HFFc6 (cell line): ENCODE measurements around the gene GPC5. TPM values are rescaled to one million over a fixed set of nuclear protein-coding genes. Genes with fewer than 3 reads are reported as not detected.

Experiments
- DNase-seq: peaks from one replicate; pipeline ENCODE4 v3.0.0-alpha.2; 2018
- H3K27ac Mint-ChIP-seq: 2 replicates; pipeline ENCODE4 v1.8.0; 2020; ENCODE audit warnings: mild to moderate bottlenecking, mixed read lengths
- H3K27me3 Mint-ChIP-seq: 2 replicates; pipeline ENCODE4 v1.8.0; 2021; ENCODE audit warnings: mild to moderate bottlenecking, moderate library complexity, mixed read lengths; ENCODE audit not compliant: insufficient read depth
- H3K36me3 Mint-ChIP-seq: 2 replicates; pipeline ENCODE4 v1.8.0; 2021; ENCODE audit warnings: low read depth, mixed read lengths
- H3K4me1 Mint-ChIP-seq: 2 replicates; pipeline ENCODE4 v1.8.0; 2020; ENCODE audit warnings: low read depth, mixed read lengths
- H3K4me3 Mint-ChIP-seq: 2 replicates; pipeline ENCODE4 v1.8.0; 2020; ENCODE audit warnings: mild to moderate bottlenecking, moderate library complexity, mixed read lengths
- H3K9me3 Mint-ChIP-seq: 2 replicates; pipeline ENCODE4 v1.8.0; 2020; ENCODE audit warnings: mild to moderate bottlenecking, mixed read lengths
- total RNA-seq, 6 experiments: library from RNA; stranded (reverse); fragmentation: NEBNext Ultra II Directional; extraction: Animal tissue kit (Norgen Biotek cat#: 25700); gene quantifications; 2 replicates in 1 of 6; 3 replicates in 5 of 6; pipeline ENCODE4 v1.2.3, GENCODE V29; 2021
- TF ChIP-seq, protein P1 (sequence below): fragments of 200-600 bp; sonication (generic); IDR thresholded peaks from 2 replicates; pipeline ENCODE4 v1.5.0; 2021; ENCODE audit warnings: antibody characterized with exemption, mild to moderate bottlenecking

GPC5 gene
- total RNA-seq, 6 experiments from 2014 or later: 0.06 TPM; not detected in 5

- DNase-seq: no peak
- H3K27ac Mint-ChIP-seq: no peak overlapping the region
- H3K27me3 Mint-ChIP-seq: no peaks in the 10 kb centered on the region
- H3K9me3 Mint-ChIP-seq: peaks cover 53% of the 10 kb centered on the region
- peaks cover 6% of the 10 kb centered on the region; the same call in 1 of the 2 replicates for H3K36me3 Mint-ChIP-seq
- no peak overlapping the region for H3K4me3 Mint-ChIP-seq
- TF ChIP-seq, protein P1, sequence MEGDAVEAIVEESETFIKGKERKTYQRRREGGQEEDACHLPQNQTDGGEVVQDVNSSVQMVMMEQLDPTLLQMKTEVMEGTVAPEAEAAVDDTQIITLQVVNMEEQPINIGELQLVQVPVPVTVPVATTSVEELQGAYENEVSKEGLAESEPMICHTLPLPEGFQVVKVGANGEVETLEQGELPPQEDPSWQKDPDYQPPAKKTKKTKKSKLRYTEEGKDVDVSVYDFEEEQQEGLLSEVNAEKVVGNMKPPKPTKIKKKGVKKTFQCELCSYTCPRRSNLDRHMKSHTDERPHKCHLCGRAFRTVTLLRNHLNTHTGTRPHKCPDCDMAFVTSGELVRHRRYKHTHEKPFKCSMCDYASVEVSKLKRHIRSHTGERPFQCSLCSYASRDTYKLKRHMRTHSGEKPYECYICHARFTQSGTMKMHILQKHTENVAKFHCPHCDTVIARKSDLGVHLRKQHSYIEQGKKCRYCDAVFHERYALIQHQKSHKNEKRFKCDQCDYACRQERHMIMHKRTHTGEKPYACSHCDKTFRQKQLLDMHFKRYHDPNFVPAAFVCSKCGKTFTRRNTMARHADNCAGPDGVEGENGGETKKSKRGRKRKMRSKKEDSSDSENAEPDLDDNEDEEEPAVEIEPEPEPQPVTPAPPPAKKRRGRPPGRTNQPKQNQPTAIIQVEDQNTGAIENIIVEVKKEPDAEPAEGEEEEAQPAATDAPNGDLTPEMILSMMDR: no peak
- H3K4me1 Mint-ChIP-seq: no peaks in the 10 kb centered on the region
Measured at GRCh38 chr13:91592056-91593014, 193.9 kb downstream of the GPC5 start.

DNA sequence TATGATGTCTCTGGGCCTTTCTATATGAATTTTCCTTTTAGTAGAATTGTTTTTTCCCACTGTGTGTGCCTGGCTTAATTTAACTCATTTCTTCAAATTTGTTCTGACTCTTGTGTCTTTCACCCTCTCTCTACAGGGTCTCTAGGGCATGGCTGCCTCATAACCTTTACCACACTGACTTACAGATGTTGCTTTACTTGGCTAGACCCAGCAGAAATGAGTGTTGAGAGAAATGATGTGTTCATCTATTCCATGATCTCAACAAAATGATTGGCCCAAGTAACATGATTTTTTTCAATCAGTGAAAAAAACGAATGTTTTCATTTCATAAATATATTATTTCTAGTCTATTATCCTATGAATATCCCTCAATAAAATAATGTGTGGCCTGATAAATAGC is 195.0 kb downstream of the GPC5 start:
- Mint-ChIP-seq H3K4me3 (no peak overlapping the region), H3K27me3 (no peaks in the 10 kb centered on the region), H3K27ac (no peak overlapping the region), H3K4me1 (no peaks in the 10 kb centered on the region), H3K36me3 (peaks cover 6% of the 10 kb centered on the region; the same call in 1 of the 2 replicates), H3K9me3 (peaks cover 58% of the 10 kb centered on the region)
- DNase-seq: no peak
- TF ChIP-seq, protein P1: no peak

DNA sequence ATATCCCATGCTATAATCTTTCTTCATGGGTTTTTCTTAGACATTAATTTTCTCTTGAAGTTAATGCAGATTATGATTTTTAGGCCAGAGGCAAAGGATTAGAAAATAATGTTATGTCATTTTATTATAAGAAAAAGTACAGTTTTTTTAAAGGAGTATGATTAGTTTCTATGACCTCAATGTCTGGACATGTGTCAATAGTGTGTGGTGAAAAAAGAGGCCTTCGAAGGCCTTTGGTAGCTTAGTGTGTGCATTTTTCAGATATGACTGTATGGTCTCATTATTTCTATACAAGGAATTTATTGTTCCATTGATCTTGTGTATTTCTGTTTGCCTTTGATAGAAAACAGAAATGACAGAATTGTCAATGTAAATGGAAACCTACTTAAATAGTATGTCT is 195.6 kb downstream of the GPC5 start:
- Mint-ChIP-seq H3K36me3 (peaks cover 6% of the 10 kb centered on the region; the same call in 1 of the 2 replicates), H3K9me3 (peaks cover 52% of the 10 kb centered on the region), H3K4me1 (no peaks in the 10 kb centered on the region), H3K27ac (no peak overlapping the region), H3K4me3 (no peak overlapping the region), H3K27me3 (no peaks in the 10 kb centered on the region)
- TF ChIP-seq, protein P1: no peak
- no peak for DNase-seq

- peaks cover 44% of the 10 kb centered on the region for H3K9me3 Mint-ChIP-seq
- TF ChIP-seq, protein P1: no peak
Measured at GRCh38 chr13:91595677-91596076, 197.3 kb downstream of the GPC5 start.

GRCh38 chr13:91596842-91597241 is 198.4 kb downstream of the GPC5 start:
- no peak overlapping the region for H3K27ac Mint-ChIP-seq
- H3K9me3 Mint-ChIP-seq: peaks cover 38% of the 10 kb centered on the region
- no peak overlapping the region for H3K4me3 Mint-ChIP-seq
- H3K4me1 Mint-ChIP-seq: no peaks in the 10 kb centered on the region
- peaks cover 6% of the 10 kb centered on the region; the same call in 1 of the 2 replicates for H3K36me3 Mint-ChIP-seq
- no peak for DNase-seq
- H3K27me3 Mint-ChIP-seq: no peaks in the 10 kb centered on the region
- TF ChIP-seq, protein P1: no peak

More at GRCh38 chr13:91595677-91596076, 197.3 kb downstream of the GPC5 start:
- H3K4me3 Mint-ChIP-seq: no peak overlapping the region
- DNase-seq: no peak
- no peaks in the 10 kb centered on the region for H3K27me3 Mint-ChIP-seq
- no peak overlapping the region for H3K27ac Mint-ChIP-seq
- H3K4me1 Mint-ChIP-seq: no peaks in the 10 kb centered on the region
- H3K36me3 Mint-ChIP-seq: peaks cover 6% of the 10 kb centered on the region; the same call in 1 of the 2 replicates
